PC-3 (cell line): ENCODE results near the gene STRIP1. TPM values are rescaled to one million over a fixed set of nuclear protein-coding genes. Genes with fewer than 3 reads are reported as not detected.

Experiments
- ATAC-seq: fragments of 200-7000 bp; cut with Tn5 transposase; 2 replicates; pipeline ENCODE4 v1.9.1; 2020; ENCODE audit warnings: mild to moderate bottlenecking, moderate library complexity
- BruUV-seq: library from RNA; stranded (reverse); fragments of 400-500 nt; replicated peaks from 2 replicates; lab custom pipeline; 2021; lab: Mats Ljungman, UMichigan
- CTCF ChIA-PET: fragments of 300-600 bp; sonication (Branson Sonifier 250); formaldehyde crosslinking; loops from one replicate; lab custom pipeline; 2022; ENCODE audit warnings: antibody characterized with exemption; lab: Charles Lee
- POLR2A ChIA-PET: fragments of 300-600 bp; sonication (Branson Sonifier 250); formaldehyde crosslinking; loops from one replicate; lab custom pipeline; 2022; ENCODE audit warnings: antibody characterized with exemption; ENCODE audit not compliant: unreplicated experiment; lab: Charles Lee
- DNase-seq: peaks from one replicate; pipeline ENCODE4 v3.0.0-alpha.2; 2015
- H2AFZ ChIP-seq: fragments of 300-600 bp; sonication (generic); 2 replicates; pipeline ENCODE4 v1.6.0; 2016; ENCODE audit warnings: antibody characterized with exemption, low read length
- H3F3A ChIP-seq: fragments of 300-600 bp; sonication (generic); one replicate; pipeline ENCODE4 v1.6.0; 2017; ENCODE audit warnings: antibody characterized with exemption, low read length, control low read depth, mild to moderate bottlenecking; ENCODE audit not compliant: unreplicated experiment
- H3K27ac ChIP-seq: fragments of 300-600 bp; sonication (generic); 2 replicates; pipeline ENCODE4 v1.5.1; 2016; ENCODE audit warnings: mild to moderate bottlenecking, low read length
- H3K27me3 ChIP-seq: fragments of 300-600 bp; sonication (generic); 2 replicates; pipeline ENCODE4 v1.6.1; 2016; ENCODE audit warnings: low read length, mixed read lengths
- H3K36me3 ChIP-seq: fragments of 300-600 bp; sonication (generic); 2 replicates; pipeline ENCODE4 v1.6.1; 2016; ENCODE audit warnings: low read depth, mixed run types, low read length, mixed read lengths
- H3K4me1 ChIP-seq: fragments of 300-600 bp; sonication (generic); 2 replicates; pipeline ENCODE4 v1.5.1; 2016; ENCODE audit warnings: low read length; ENCODE audit not compliant: insufficient read depth
- H3K4me2 ChIP-seq: fragments of 300-600 bp; sonication (generic); 2 replicates; pipeline ENCODE4 v1.6.0; 2016; ENCODE audit warnings: low read length
- H3K4me3 ChIP-seq: fragments of 300-600 bp; sonication (generic); 2 replicates; pipeline ENCODE4 v1.5.1; 2016; ENCODE audit warnings: mild to moderate bottlenecking, low read length, mixed read lengths
- H3K79me2 ChIP-seq: fragments of 300-600 bp; sonication (generic); 2 replicates; pipeline ENCODE4 v1.6.1; 2017; ENCODE audit warnings: low read length, mixed read lengths
- H3K9ac ChIP-seq: fragments of 300-600 bp; sonication (generic); 2 replicates; pipeline ENCODE4 v1.6.0; 2016; ENCODE audit warnings: mild to moderate bottlenecking, low read length
- H3K9me2 ChIP-seq: fragments of 300-600 bp; sonication (generic); replicated peaks from 2 replicates; pipeline ENCODE4 v1.6.1; 2016; ENCODE audit warnings: mixed run types, low read length, mixed read lengths
- H3K9me3 ChIP-seq: fragments of 300-600 bp; sonication (generic); 2 replicates; pipeline ENCODE4 v1.6.1; 2016; ENCODE audit warnings: low read length, mixed read lengths
- H4K20me1 ChIP-seq: fragments of 300-600 bp; sonication (generic); 2 replicates; pipeline ENCODE4 v1.6.1; 2016; ENCODE audit warnings: low read length, mixed read lengths
- CTCF ChIP-seq: fragments of 300-600 bp; sonication (generic); conservative IDR thresholded peaks from 2 replicates; pipeline ENCODE4 v1.5.1; 2017; ENCODE audit warnings: antibody characterized with exemption, low read depth, mild to moderate bottlenecking, low read length
- EZH2 ChIP-seq: fragments of 300-600 bp; sonication (generic); IDR thresholded peaks from one replicate; pipeline ENCODE4 v1.6.1; 2017; ENCODE audit warnings: antibody characterized with exemption, mild to moderate bottlenecking, low read length; ENCODE audit not compliant: unreplicated experiment
- EZH2phosphoT487 ChIP-seq: fragments of 300-600 bp; sonication (generic); IDR thresholded peaks from 2 replicates; pipeline ENCODE4 v1.6.1; 2018; ENCODE audit warnings: mild to moderate bottlenecking, antibody characterized with exemption, low read length, borderline replicate concordance
- intact Hi-C: fragments of 100-400 bp; cut with micrococcal nuclease; formaldehyde crosslinking; loops from 2 replicates; pipeline ENCODE4 v1.9.0; 2023
- total RNA-seq: library from RNA; depleted of rRNA; stranded (reverse); fragments of >200 nt; gene quantifications from 2 replicates; pipeline ENCODE4 v1.2.3, GENCODE V29; 2014

STRIP1 gene
- total RNA-seq, 1 experiment from 2014 or later: 41.4 TPM

- Histone ChIP-seq H3F3A (no peaks in the 10 kb centered on the region), H3K27me3 (no peaks in the 10 kb centered on the region), H3K4me1 (no peaks in the 10 kb centered on the region), H3K36me3 (peaks cover 50% of the 10 kb centered on the region), H3K9me2 (no peaks in the 10 kb centered on the region), H3K9me3 (no peaks in the 10 kb centered on the region), H4K20me1 (no peaks in the 10 kb centered on the region), H3K4me3 (no peak overlapping the region), H3K4me2 (no peak overlapping the region), H2AFZ (no peak overlapping the region), H3K9ac (no peak overlapping the region), H3K79me2 (no peaks in the 10 kb centered on the region), H3K27ac (no peak overlapping the region)
- TF ChIP-seq EZH2phosphoT487 (no peak), CTCF (no peak), EZH2 (no peak)
- POLR2A ChIA-PET: no interaction called here
- intact Hi-C loops: no loop called here
- BruUV-seq: no TSS peak
- no peak for ATAC-seq
- CTCF ChIA-PET: no interaction called here
- DNase-seq: no peak
Measured at GRCh38 chr1:110056285-110056683, 21.9 kb downstream of the STRIP1 start.

- H3K9me2 ChIP-seq: no peaks in the 10 kb centered on the region
- POLR2A ChIA-PET: no interaction called here
- CTCF ChIA-PET: no interaction called here
- no TSS peak for BruUV-seq
- no peaks in the 10 kb centered on the region for H3K79me2 ChIP-seq
- no peaks in the 10 kb centered on the region for H3F3A ChIP-seq
- no peak overlapping the region for H3K4me2 ChIP-seq
- H2AFZ ChIP-seq: no peak overlapping the region
- H4K20me1 ChIP-seq: no peaks in the 10 kb centered on the region
- intact Hi-C loops: no loop called here
- no peak for TF ChIP-seq EZH2
- TF ChIP-seq CTCF: no peak
- no peak for TF ChIP-seq EZH2phosphoT487
- no peak overlapping the region for H3K4me3 ChIP-seq
- H3K27me3 ChIP-seq: no peaks in the 10 kb centered on the region
- H3K9me3 ChIP-seq: no peaks in the 10 kb centered on the region
- peaks cover 45% of the 10 kb centered on the region for H3K36me3 ChIP-seq
- DNase-seq: peak; percentile 13
- ATAC-seq: peak; percentile 42
- no peak overlapping the region for H3K27ac ChIP-seq
- no peak overlapping the region for H3K9ac ChIP-seq
- H3K4me1 ChIP-seq: no peaks in the 10 kb centered on the region
Measured at GRCh38 chr1:110056776-110057175, 22.4 kb downstream of the STRIP1 start.

- Histone ChIP-seq H3K9ac (no peak overlapping the region), H3K27ac (no peak overlapping the region), H2AFZ (no peak overlapping the region), H3K36me3 (peaks cover 45% of the 10 kb centered on the region), H3F3A (no peaks in the 10 kb centered on the region), H3K9me2 (no peaks in the 10 kb centered on the region), H3K4me3 (no peak overlapping the region), H3K4me1 (no peaks in the 10 kb centered on the region), H3K9me3 (no peaks in the 10 kb centered on the region), H3K4me2 (no peak overlapping the region), H3K79me2 (no peaks in the 10 kb centered on the region), H4K20me1 (no peaks in the 10 kb centered on the region), H3K27me3 (no peaks in the 10 kb centered on the region)
- DNase-seq (no peak), ATAC-seq (no peak)
- ChIA-PET CTCF (no interaction called here), POLR2A (no interaction called here)
- BruUV-seq: no TSS peak
- TF ChIP-seq CTCF (no peak), EZH2phosphoT487 (no peak), EZH2 (no peak)
- intact Hi-C loops: no loop called here
Measured at GRCh38 chr1:110057963-110058518, 23.6 kb downstream of the STRIP1 start.
